ENCODE measurements around the gene TNFRSF12A. TPM values are rescaled to one million over a fixed set of nuclear protein-coding genes. Genes with fewer than 3 reads are reported as not detected.

Gene TNFRSF12A
- total RNA-seq, 2 experiments from 2014 or later = 1.8 to 1.9 TPM

- ATAC-seq (ENCODE audit: poor library complexity) = peak; percentile 59
- Mint-ChIP-seq H3K4me3 (peak overlapping the region; percentile 95), H3K27me3 (no peaks in the 10 kb centered on the region), H3K9me3 (no peaks in the 10 kb centered on the region), H3K36me3 (ENCODE audit: low read depth) (peaks cover 25% of the 10 kb centered on the region), H3K27ac (peak overlapping the region; percentile 61), H3K4me1 (ENCODE audit: low read depth) (peaks cover 59% of the 10 kb centered on the region)
- no peak for TF ChIP-seq CTCF (IDR thresholded peaks at IDR 0.05)
- Histone ChIP-seq H3K27me3 (ENCODE audit: control insufficient read depth in 1 of 2, insufficient read depth in 2 of 2, low read length in 2 of 2) (no peaks in the 10 kb centered on the region), H3K9me3 (ENCODE audit: control insufficient read depth in 1 of 2, insufficient read depth in 1 of 2, low read length in 2 of 2) (no peaks in the 10 kb centered on the region), H3K36me3 (ENCODE audit: insufficient read depth, low read length) (peaks cover 3% of the 10 kb centered on the region), H3K4me1 (ENCODE audit: insufficient read depth, low read length) (peaks cover 76% of the 10 kb centered on the region), H3K27ac (ENCODE audit: low read depth in 1 of 2, low read length in 2 of 2) (peak overlapping the region; percentile 72 to 74), H3K4me3 (ENCODE audit: low read length) (peak overlapping the region; percentile 87)
- intact Hi-C loops (cut with DNase I, micrococcal nuclease) = loop anchor here (1.0 to 5.0 kb wide), 6 partner anchors 36 to 108 kb away; no protein-coding TSS in a partner anchor
- ChIA-PET POLR2A (interaction anchor here (0.6 to 5.4 kb wide), 16 partner anchors 10 to 110 kb away, joined by 3 to 70 read pairs (median 4); partner anchors contain the start of genes ZNF205 and ZNF213), CTCF (interaction anchor here (0.7 to 3.1 kb wide), 24 partner anchors 10 to 225 kb away, joined by 3 to 62 read pairs (median 5); partner anchors contain the start of genes TNFRSF12A and ZNF213)
- DNase-seq = peak in 12 of 14 experiments; percentile 36 to 80 (median 51)
These were observed 38.2 kb downstream of the TNFRSF12A start for GRCh38 chr16:3058139-3059030.

- no peaks in the 10 kb centered on the region for H3K27me3 Mint-ChIP-seq
- peak overlapping the region; percentile 72 to 74 for H3K27ac ChIP-seq (ENCODE audit: low read depth in 1 of 2, low read length in 2 of 2)
- peak overlapping the region; percentile 83 for H3K27ac Mint-ChIP-seq
- peak overlapping the region; percentile 87 for H3K4me3 ChIP-seq (ENCODE audit: low read length)
- CTCF ChIA-PET = interaction anchor here (0.7 to 3.1 kb wide), 29 partner anchors 11 to 224 kb away, joined by 3 to 62 read pairs (median 5); partner anchors contain the start of genes TNFRSF12A and ZNF213
- ATAC-seq (ENCODE audit: poor library complexity) = peak; percentile 88
- H3K27me3 ChIP-seq (ENCODE audit: control insufficient read depth in 1 of 2, insufficient read depth in 2 of 2, low read length in 2 of 2) = no peaks in the 10 kb centered on the region
- intact Hi-C loops (cut with DNase I, micrococcal nuclease) = loop anchor here (1.0 to 5.0 kb wide), 6 partner anchors 35 to 108 kb away; no protein-coding TSS in a partner anchor
- H3K4me1 ChIP-seq (ENCODE audit: insufficient read depth, low read length) = peaks cover 84% of the 10 kb centered on the region
- peak; percentile 70 to 95 (median 86) for DNase-seq
- H3K36me3 ChIP-seq (ENCODE audit: insufficient read depth, low read length) = peaks cover 3% of the 10 kb centered on the region
- H3K9me3 Mint-ChIP-seq = no peaks in the 10 kb centered on the region
- POLR2A ChIA-PET = interaction anchor here (0.9 to 5.4 kb wide), 18 partner anchors 9 to 140 kb away, joined by 3 to 70 read pairs (median 5); partner anchors contain the start of genes ZNF213 and ZSCAN10
- H3K4me1 Mint-ChIP-seq (ENCODE audit: low read depth) = peaks cover 60% of the 10 kb centered on the region
- peaks cover 18% of the 10 kb centered on the region for H3K36me3 Mint-ChIP-seq (ENCODE audit: low read depth)
- TF ChIP-seq CTCF (IDR thresholded peaks at IDR 0.05) = peak; percentile 88
- H3K4me3 Mint-ChIP-seq = peak overlapping the region; percentile 95
- H3K9me3 ChIP-seq (ENCODE audit: control insufficient read depth in 1 of 2, insufficient read depth in 1 of 2, low read length in 2 of 2) = no peaks in the 10 kb centered on the region
These were observed 39.0 kb downstream of the TNFRSF12A start for GRCh38 chr16:3059041-3059722.

GRCh38 chr16:3059723-3060242 lies 39.6 kb downstream of the TNFRSF12A start:
- Mint-ChIP-seq H3K36me3 (ENCODE audit: low read depth) (peaks cover 15% of the 10 kb centered on the region), H3K27me3 (no peaks in the 10 kb centered on the region), H3K27ac (peak overlapping the region; percentile 83), H3K9me3 (no peaks in the 10 kb centered on the region), H3K4me1 (ENCODE audit: low read depth) (peaks cover 64% of the 10 kb centered on the region), H3K4me3 (peak overlapping the region; percentile 95)
- Histone ChIP-seq H3K4me3 (ENCODE audit: low read length) (peak overlapping the region; percentile 87), H3K36me3 (ENCODE audit: insufficient read depth, low read length) (peaks cover 3% of the 10 kb centered on the region), H3K27ac (ENCODE audit: low read depth in 1 of 2, low read length in 2 of 2) (peak overlapping the region; percentile 64 to 74), H3K4me1 (ENCODE audit: insufficient read depth, low read length) (peaks cover 84% of the 10 kb centered on the region), H3K9me3 (ENCODE audit: control insufficient read depth in 1 of 2, insufficient read depth in 1 of 2, low read length in 2 of 2) (no peaks in the 10 kb centered on the region), H3K27me3 (ENCODE audit: control insufficient read depth in 1 of 2, insufficient read depth in 2 of 2, low read length in 2 of 2) (no peaks in the 10 kb centered on the region)
- no peak for TF ChIP-seq CTCF (IDR thresholded peaks at IDR 0.05)
- DNase-seq (no peak), ATAC-seq (ENCODE audit: poor library complexity) (no peak)
- intact Hi-C loops (cut with DNase I, micrococcal nuclease) = loop anchor here (1.0 to 5.0 kb wide), 6 partner anchors 35 to 107 kb away; no protein-coding TSS in a partner anchor
- ChIA-PET CTCF (interaction anchor here (0.7 to 3.1 kb wide), 19 partner anchors 12 to 101 kb away, joined by 3 to 62 read pairs (median 4); partner anchors contain the start of genes TNFRSF12A and ZNF213), POLR2A (interaction anchor here (0.9 to 5.4 kb wide), 12 partner anchors 11 to 139 kb away, joined by 3 to 70 read pairs (median 6); partner anchors contain the start of genes ZNF213 and ZSCAN10)
